ENCODE measurements around the gene BAK1. TPM values are rescaled to one million over a fixed set of nuclear protein-coding genes. Genes with fewer than 3 reads are reported as not detected.
A peak's percentile ranks its signal among the peaks of the same experiment; 100 is the strongest.

BAK1 gene
- 23.5 and 24.3 TPM in 2 replicates for total RNA-seq

DNA sequence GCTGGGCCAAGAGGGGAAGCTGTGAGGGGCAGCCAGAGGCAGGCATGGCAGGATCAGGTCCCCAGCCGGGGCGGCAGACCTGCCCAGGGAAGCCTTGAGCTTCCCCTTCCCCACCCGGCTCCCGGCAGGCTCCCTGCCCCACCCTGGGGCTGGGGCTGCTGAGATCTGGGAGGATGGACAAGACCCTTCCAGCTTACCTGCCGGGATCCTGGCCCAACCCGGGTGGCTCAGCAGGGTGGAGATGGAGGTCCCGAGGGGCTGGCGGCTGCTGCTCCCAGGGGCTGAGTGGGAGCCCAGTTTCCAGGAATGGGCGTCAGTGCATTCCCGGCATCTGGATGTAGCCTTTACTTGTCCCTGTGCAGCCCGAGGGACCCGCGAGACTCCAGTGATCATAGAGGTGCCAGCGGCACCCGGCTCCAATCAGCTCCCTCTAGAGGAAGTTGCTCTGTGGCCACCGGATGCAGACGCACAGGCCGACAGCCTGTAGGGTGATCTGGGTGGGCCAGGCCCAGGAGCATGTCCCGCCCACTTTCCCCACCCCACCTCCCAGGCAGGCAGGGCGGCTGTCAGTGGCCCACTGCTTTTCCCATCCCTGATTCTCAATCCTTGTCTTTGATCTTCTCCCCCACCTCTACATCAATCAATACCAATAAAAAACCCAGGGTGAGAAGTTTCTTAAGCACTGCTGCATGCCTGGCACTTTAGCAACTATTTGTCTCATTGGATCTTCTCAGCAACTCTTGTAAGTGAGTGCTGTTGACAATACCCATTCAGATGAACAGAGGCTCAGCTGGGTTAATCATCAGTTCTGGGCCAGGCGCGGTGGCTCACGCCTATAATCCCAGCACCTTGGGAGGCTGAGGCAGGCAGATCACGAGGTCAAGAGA is at the start of gene BAK1:
TSS of gene BAK1 (minus strand) at position 449 of the 887 bp plus-strand sequence. CDS start 2,672 bp downstream, outside the sequence.
- DNase-seq, result peak; percentile 93

DNA sequence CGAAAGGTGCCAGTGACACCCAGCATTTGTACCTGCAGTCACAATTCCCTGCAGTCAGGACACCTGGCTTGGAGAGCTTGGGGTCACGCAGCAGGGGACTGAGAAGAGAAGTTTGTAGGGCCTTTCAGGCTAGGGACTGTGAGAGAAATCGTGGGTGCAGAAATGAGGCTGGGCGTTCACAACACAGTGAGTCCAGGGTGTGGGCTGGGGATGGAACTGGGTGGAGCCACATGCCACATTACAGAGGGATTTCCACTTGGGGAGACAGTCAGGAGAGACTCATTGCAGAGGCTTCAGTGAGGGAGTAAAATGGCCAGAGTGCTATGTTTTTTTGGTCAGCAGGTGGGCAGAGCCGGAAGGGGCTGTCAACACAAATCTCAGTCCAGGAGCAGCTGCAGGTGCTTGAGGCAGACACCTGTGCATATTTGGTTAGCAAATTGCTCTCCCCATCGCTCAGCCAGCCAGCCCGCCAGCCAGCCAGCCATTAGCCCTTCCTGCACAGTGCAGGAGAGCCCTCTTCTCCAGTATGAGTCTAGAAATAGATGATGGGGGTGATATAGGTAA is 48.4 kb upstream of the BAK1 start:
- no peak for DNase-seq

DNA sequence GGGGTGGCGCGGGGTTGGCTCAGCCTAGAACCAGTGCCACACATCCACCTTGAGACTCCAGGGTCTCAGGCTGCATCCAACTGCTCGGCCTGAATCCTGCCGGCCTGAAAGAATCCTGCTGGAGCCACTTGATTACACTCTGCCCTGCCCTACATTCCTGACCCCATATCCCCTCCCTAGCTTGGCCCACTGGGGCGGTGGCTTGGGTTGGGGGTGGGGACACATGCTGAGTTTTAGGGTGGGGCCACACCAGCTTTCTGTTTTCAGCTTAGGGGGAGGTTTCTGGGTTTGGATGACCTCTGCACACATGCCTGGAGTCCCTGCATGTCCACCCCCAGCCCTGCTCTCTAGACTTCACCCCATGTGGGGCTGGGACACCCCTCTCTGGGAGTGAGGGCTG is 47.8 kb upstream of the BAK1 start:
- DNase-seq, result no peak

DNA sequence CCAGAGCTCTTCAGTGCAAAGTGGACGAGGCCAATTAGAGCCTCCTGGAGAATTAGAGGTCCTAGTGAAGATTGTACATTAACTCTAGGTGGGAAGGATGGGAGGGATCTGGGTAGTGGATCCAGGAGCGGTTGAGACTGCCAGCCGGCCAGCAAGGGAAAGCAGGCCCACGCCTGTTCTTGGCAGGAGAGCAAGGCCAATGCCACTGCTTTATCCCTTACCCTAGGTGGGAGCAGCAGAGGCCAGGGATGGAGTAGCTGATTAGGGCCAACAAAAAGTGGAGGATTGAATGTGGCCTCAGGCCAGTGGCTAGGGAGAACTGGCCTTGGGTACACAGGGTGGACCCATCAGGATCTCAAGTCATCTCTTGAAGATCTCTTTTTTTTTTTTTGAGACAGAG is 44.8 kb upstream of the BAK1 start:
- DNase-seq, result no peak

DNA sequence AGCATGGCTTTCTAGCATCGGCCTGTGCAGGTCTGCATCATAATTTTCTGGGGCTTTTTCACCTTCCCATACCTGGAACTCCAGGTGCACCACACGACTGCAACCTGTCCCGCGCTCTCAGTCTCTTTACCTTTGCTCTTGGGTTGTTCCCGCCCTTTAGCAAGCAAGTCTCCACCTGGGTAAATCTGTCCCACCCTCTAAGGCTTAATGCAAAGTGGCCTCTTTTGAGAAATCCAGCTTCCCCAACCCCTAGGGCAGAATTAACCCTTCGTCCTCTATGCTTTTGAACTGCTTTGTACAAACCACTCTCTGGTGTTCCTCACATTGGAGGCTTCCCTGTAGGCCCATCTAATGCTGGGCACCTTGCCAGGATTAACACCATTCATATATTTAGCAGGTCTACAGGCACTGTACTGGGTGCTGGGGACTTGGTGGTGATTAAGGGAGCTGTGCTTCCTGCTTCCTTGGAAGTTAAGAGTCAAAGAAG is 43.9 kb upstream of the BAK1 start:
- DNase-seq, result peak; percentile 46

DNA sequence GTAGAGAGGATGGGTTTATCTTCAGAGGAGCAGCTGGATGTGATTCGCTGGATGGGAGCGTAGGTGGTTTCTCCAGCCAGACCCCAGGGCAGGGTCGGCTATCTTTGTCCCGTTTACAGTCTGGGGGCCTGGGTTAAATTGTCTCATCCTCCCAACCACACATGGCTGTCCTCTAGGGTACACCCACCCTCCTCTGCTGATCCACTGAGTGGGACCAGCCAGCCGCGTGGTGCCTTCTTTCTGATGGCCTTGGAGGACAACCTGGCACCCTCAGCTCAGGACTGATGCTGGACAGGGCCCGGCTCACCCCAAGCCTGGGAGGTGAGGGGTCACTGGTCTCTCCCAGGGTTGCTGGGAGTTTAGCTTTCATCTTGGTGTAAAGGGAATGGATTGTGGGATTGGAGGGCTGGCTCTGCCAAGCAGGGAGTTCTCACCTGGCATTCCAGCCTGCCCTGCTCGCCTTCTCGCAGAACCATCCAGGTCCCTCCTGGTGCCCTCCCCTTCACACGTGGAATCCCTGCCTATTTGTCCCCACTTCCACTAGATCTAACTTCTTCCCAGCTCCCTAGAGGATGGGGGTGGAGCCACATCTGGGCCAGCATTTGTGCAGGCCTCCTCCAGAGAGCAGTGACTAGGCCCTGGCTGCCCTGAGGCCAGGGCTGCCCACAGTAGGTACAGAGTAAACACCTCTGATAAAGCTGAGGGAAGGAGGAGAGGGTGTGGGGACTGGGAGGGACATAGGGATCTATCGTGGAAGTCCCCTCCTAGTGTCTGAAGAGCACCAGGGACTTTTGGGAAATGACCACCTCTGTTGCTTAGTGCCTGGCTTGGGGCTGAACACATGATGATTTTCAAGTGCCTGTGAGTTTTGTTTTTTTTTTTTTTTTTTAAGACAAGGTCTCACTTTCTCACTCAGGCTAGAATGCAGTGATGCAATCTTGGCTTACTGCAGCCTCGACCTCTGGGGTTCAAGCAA is 42.7 kb upstream of the BAK1 start:
- DNase-seq, result peak; percentile 19

DNA sequence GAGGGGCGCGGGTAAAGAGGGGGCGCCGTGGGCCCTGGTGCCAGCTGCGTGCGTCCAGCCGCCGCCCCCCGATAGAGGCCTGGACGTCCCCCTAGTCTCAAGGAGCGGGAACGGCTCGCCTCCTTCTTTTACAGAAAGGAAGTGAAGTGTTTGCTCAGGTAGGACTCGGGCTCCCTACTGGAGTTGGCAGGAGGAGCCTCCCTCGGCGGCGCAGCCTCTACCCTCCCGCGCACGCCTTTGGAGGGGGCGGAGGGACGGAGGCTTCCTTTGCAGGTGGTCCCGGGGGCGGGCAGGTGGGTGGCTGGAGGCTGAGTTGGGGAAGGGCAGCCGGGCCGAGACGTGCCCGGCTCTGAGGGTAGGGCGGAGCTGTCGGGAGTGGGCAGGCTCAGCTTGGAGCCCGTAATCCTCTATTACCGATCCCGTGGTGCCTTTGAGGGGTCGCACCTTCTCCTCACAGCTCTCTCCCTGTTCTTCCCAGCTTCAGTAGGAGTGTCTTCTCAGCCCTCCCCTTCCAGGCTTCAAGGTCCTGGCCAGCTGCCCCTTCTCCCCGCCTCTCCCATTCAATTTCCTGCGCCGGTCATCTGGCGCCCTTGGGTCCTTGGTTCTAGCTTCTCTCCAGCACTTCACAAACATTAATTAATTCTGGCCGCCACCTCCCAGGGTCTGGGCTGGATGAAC is 41.8 kb upstream of the BAK1 start:
- DNase-seq, result peak; percentile 37

DNA sequence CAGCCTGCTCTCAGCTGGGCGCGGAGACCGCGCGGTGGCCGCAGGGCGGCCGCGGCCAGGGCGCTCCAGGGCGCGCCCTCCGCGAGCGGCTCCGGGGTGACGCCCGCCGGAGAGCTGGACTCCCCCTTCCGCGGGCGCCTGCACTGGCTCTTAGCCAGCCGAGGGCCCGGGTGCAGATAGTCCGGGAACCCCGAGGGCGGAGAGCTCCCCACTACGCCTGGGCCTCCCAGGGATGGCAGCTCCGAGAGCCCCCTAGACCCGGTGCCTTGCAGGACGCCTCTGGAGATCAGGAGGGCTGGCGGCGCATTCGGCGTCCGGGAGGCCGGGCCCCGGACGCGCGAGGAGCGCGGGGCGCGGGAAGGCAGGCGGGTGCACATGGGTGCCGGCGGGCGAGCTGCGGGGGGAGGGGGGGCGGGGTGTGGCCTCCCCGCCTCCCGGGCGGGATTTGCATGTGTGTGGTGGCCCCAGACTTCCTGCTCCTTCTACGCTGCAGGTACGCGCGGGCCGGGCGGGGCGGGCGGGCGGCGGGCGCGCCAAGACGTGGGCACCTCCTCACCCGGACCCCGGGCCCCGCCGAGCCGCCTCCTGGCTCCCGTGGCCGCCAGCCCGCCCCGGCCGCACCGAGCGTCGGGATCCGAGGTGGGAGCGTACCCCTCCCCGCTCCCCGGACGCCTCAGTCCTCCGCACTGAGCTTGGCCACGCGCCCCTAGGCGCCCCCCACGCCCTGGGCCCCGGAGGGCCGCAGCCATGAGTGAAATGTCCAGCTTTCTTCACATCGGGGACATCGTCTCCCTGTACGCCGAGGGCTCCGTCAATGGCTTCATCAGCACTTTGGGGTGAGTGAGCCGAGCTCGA is 41.0 kb upstream of the BAK1 start, which contains the start of gene ITPR3:
TSS of gene ITPR3 (plus strand) at position 467 of the 855 bp plus-strand sequence. CDS start at position 748, 281 bp downstream.
- DNase-seq, result peak; percentile 38

DNA sequence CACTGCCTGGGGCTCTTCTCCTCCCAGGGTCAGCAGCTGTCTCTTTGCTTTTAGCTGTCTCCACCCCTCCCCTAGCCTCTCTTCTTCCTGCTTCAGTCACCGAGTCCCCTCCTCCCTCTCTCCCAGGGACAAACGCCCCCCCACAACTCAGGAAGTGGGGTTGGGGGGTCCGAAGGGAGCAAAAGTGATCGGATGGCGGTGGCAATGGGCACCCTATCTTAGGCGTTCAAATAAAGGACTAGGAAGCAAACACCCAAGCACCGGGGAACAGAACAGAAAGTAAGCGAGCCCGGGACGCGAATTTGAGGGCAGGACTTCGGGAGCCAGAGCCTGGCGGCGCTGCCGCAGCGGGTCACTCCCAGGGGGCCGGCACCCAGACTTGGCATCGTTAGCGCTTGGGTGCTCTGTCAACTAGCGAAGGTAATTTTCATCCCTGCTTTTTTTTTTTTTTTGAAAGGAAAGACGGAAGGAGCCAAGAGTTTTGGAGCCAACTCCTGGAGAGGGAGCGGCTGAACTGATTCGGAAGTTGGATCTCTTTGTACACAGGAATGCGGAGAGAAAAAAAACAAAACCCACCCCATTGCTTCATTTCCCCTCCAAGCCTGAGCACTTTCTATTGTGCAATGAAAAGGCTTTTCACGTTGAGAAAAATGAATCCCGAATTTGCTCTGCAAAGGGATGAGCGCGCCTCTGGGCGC is 40.2 kb upstream of the BAK1 start:
- peak; percentile 55 for DNase-seq

DNA sequence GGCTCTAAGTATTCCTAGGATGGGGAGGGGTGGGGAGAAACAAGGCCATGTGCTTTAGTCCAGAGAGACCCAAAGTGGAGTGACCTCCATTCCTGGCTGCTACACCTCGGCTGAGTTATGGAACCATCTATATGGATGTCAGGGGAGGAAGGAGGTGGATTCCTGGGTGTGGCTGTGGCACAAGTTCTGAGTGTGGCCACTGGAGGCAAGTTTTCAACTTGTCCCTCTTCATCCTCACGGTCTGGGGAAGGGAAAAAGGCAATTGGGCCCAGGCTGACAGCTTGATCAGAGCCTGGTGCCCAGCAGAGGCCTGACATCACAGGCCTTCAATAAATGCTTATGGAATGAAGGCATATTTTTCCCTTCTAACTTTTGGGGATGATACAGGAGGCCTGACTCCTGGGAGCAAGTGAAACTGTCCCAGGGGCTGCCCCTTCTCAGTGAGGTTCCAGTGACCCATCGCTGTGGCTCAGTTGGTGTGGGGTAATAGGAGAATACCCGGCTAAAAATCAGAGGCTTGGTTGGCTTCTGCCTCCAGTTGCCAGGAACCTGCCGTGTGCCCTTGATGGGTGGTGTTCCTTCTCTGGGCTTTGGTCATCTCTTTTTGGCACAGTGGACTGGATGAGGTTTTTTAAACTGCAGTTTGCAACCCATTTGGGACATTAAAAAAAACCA is 39.2 kb upstream of the BAK1 start:
- no peak for DNase-seq

DNA sequence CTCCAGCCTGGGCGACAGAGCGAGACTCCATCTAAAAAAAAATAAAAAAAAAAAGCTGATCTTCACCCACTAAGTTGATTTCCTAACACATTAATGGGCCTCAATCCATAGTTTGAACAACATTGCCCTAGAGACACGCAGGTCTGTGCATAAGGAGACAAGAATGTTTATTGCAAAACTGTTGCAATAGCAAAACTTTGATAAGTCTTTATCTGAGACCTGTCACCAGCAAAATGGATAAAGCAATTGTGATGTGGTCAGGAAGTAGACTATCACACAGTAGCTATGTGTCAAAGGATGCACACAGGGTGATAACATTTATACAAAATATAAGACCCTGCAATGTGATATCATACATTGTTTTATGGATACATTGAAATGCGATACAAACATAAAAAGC is 36.8 kb upstream of the BAK1 start:
- no peak for DNase-seq

DNA sequence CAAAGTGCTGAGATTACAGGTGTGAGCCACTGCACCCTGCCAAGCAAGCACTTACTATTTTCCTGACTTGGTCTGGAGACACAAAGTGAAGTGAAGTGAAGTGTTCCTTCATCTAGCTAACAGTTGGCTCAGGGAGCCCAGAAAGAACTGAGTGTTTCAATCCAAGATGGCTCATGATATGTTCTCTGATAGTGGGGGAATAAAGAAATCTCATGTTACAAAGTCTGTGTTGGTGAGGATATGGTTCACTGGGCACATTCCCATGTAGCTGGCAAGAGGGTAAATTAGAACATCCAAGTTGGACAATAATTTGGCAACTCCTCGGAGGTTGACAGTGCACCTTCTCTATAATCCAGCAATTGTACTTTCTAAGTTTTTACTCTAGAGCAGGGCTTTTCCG is 36.0 kb upstream of the BAK1 start:
- DNase-seq, result no peak

DNA sequence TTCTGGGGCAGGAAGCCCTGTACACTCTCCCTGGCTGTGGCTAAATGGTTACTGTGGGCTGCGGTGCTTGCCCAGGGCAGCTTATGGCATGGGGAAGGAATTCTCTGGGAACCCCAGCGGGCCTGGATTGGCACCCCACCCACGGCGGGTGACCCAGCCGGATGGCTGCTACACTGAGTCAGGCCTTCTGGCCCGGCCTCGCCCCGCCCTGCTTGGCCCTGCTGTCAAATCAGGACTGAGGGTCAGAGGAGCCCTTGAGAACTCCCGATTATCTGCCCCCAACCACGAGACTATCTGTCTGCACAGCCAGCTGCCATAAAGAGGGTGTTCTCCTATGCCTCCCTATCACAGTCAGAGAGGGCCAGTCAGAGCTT is 33.7 kb upstream of the BAK1 start:
- peak; percentile 53 for DNase-seq

DNA sequence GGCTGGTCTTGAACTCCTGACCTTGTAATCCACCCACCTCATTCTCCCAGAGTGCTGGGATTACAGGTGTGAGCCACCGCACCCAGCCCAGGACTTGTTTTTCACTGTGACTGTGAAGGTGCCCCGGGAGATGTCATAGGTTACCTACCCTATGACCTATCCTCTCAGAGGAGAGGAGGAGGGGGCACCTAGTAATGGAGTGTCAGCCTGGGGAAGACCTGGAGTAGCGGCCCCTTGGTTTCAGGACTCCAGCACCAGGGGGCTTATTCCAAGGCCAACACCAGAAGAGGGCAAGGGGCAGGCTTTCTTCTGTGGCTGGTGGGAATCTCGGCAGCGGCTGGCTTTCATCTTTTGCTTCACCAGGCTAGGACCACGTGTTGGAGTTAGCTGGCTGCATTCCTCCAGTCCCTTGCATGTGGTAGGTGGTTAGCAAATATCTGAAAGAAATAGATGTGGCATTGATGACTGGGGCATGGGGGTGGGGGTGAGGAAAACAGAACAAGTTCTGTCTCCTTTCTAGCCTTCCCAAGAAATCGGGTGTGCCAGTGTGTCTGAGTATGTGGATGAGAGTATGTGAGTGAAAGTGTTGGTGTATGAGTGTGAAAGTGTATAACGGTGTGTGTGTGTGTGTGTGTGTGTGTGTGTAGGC is 33.2 kb upstream of the BAK1 start:
- DNase-seq, result no peak

DNA sequence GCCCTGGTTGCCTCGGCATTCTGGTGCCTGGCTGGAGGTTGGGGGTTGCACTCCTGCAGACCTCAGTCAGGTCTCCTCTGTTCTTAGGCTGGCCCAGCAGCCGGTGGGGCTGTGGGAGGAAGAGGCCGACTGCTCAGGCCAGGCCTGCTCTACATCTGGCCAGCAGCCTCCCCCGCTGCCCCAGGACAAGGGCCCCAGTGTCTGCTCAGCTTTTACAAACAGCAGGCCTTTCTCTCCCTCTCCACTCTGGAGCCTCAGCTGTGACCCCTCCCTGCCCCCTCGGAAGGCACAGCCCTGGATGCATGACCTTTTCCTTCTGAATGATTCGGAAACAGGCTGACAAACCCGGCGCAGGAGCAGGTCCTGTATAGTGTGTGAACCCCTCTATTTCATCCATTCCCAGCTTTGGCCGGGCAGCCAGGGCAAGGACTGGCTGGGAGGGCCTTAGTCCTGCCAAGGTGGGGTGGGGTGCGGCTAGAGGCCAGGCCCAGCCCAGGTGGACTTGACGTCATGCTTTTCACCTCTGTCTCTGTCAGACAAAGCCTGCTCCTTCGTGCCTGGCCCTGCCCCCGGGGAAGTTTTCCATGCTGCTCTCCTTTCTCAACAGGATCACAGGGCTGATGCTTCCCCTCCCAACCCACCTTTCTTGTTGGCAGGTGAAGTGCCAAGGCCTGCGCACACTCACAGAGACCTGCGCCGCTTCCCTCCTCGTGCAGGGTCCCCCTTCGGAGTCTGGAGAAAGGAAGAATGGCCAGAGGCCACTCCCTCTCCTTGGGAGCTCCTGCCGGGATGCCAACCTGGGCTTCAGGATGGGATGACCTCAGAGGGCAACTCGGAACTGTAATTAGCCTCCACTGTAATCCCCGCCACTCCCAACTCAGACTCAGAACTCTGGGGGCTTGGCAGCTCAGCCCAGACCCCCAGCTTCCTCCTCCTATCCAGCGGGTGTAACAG is 31.0 kb upstream of the BAK1 start:
- no peak for DNase-seq

DNA sequence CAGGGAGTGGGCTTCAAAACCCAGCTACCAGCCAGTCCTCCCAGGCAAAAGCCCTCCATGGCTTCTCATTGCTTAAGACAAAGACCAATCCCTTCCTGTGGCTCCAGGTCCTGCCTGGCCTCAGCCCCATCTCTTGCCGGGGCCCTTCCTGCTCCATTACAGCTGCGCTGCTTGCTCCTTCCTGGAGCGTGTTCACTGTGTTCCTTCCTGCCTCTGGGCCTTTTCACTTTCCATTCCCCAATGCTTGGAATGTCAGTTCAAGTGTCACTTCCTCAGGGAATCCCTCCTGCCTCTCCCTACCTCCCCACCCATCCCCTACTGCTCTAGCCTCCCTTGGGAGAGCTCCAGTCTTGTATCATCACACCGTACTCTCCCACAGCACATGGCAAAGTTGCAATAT is 30.0 kb upstream of the BAK1 start:
- peak; percentile 52 for DNase-seq

DNA sequence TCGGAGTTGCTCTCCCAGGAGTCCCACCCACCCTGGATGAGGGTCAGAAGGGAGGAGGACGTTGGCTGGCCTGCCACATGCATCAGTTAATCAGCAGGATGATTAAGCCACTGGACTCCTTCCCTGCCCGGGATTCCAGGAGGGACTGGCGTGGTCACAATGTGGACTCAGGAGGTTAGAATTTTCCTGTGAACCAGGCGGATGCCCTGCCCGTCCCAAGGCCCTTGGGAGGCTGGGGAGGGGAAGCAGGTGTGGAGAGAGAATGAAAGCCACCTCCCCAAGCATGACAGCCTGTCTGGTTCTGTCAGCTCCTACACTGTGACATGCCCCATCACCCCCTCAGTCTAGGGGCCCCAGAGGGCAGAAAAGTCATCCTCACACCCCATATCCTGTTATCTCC is 29.5 kb upstream of the BAK1 start:
- peak; percentile 62 for DNase-seq

DNA sequence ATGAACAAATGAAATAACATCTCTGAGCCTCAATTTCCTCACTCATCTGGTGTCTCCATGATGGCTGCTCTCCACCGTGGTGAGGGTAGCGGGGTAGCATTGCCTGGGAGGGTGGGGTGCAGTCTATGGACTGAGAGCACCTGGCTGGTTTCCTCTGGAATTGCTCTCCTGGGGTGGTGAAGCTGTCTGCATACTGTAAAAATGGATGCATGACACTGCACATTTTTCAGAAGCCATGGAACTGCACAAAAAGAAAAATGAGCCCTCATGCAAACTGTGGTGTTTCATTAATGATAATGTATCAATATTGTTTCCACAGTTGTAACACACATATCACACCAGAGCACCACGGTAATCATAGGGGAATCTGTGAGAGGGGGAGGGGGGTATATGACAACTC is 28.9 kb upstream of the BAK1 start:
- DNase-seq, result no peak
